ENCODE results near the gene FBXL13.
"Not testable (repeated sequence)": the region's sequence is repeated elsewhere in the genome, so short reads cannot be mapped to it uniquely, and the experiment has no call there.

FBXL13 gene

DNA sequence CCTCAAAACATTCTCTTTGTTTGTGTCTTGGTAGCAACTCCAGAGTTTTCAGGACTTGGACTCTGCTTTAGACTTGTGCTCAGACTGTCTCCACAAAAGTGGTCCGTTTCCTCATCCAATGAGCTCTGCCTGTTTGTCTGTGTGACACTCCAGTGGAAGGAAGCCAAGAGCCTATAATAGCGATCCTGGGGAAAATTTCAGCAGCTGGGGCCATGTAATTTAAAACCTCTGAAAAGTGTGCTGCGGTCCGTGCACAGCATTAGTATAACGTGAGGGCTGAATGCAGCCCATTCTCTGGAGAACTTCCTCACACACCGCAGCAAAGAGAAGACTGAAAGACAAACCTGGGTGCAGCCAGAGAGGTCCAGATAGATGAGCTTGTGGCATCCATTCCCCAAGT lies 161.9 kb downstream of the FBXL13 start, which contains the start of gene LRRC17:
Gene LRRC17, plus strand, starts transcription at position 259 of the 400 bp plus-strand sequence. CDS start 20,914 bp downstream, outside the sequence.
- Mint-ChIP-seq H3K27me3 (no peaks in the 10 kb centered on the region), H3K27ac (no peak within 1 kb of the TSS), H3K4me3 (no peak within 1 kb of the TSS), H3K9me3 (ENCODE audit: low read depth) (no peaks in the 10 kb centered on the region), H3K4me1 (ENCODE audit: low read depth) (no peaks in the 10 kb centered on the region), H3K36me3 (peaks cover 11% of the 10 kb centered on the region)

DNA sequence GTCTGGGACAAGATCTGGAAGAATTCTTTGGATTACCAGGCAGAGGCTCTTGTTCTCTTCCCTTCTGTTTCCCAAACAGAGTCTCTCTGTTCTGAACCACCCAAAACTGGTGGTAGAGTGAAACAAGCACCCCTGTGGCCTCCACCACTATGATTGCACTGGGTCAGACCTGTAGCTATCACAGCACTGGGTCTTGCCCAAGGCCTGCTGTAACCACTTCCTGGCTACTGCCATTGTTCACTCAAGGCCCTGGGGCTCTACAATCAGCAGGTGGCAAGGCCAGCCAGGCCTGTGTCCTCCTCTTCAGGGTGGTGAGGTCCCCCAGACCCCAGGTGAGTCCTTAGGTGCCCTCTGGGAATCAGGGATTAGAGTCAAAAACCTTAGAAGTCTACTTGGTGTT lies 165.9 kb downstream of the FBXL13 start:
- Mint-ChIP-seq H3K4me1 (ENCODE audit: low read depth) (no peaks in the 10 kb centered on the region), H3K4me3 (no peak overlapping the region), H3K27me3 (no peaks in the 10 kb centered on the region), H3K9me3 (ENCODE audit: low read depth) (peaks cover 5% of the 10 kb centered on the region), H3K36me3 (peaks cover 17% of the 10 kb centered on the region), H3K27ac (no peak overlapping the region)

DNA sequence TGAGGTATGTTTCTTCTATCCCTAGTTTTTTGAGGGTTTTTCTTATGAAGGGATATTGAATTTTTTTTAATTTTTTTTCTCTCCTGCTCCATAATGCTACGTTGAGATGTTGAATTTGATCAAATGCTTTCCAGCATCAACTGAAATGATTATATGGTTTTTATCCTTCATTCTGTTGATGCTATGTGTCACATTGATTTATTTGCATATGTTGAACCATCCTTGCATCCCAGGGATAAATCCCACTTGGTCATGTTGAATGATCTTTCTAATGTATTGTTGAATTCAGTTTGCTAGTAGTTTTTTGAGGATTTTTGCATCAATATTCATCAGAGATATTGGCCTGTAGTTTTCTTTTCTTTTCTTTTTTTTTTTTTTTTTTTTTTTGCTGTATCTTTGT lies 171.0 kb downstream of the FBXL13 start:
- H3K9me3 Mint-ChIP-seq (ENCODE audit: low read depth) = peaks cover 11% of the 10 kb centered on the region
- not testable (repeated sequence) for H3K4me3 Mint-ChIP-seq; H3K27ac Mint-ChIP-seq; H3K4me1 Mint-ChIP-seq (ENCODE audit: low read depth); H3K36me3 Mint-ChIP-seq; H3K27me3 Mint-ChIP-seq

GRCh38 chr7:102902052-102902451 lies 172.5 kb downstream of the FBXL13 start:
- H3K27ac Mint-ChIP-seq; H3K27me3 Mint-ChIP-seq; H3K36me3 Mint-ChIP-seq; H3K4me3 Mint-ChIP-seq; H3K4me1 Mint-ChIP-seq (ENCODE audit: low read depth): not testable (repeated sequence)
- H3K9me3 Mint-ChIP-seq (ENCODE audit: low read depth) = peaks cover 11% of the 10 kb centered on the region

DNA sequence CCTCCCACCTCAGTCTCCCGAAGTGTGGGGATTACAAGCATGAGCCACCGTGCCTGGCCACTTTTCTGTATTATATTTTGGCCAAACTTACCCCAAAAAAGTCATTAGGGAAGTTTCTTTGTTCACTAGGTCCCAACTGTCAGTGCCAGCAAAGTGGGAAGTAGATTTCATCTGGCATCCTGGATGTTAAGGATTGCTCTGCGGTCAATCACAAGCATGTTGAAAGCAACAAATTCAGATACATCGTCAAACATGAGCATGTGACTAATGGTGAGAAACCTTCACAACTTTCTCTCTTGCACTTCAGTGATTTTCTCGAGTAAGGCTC lies 176.1 kb downstream of the FBXL13 start:
- Mint-ChIP-seq H3K27me3 (no peaks in the 10 kb centered on the region), H3K36me3 (no peaks in the 10 kb centered on the region), H3K4me1 (ENCODE audit: low read depth) (no peaks in the 10 kb centered on the region), H3K27ac (no peak overlapping the region), H3K9me3 (ENCODE audit: low read depth) (peaks cover 4% of the 10 kb centered on the region), H3K4me3 (no peak overlapping the region)

DNA sequence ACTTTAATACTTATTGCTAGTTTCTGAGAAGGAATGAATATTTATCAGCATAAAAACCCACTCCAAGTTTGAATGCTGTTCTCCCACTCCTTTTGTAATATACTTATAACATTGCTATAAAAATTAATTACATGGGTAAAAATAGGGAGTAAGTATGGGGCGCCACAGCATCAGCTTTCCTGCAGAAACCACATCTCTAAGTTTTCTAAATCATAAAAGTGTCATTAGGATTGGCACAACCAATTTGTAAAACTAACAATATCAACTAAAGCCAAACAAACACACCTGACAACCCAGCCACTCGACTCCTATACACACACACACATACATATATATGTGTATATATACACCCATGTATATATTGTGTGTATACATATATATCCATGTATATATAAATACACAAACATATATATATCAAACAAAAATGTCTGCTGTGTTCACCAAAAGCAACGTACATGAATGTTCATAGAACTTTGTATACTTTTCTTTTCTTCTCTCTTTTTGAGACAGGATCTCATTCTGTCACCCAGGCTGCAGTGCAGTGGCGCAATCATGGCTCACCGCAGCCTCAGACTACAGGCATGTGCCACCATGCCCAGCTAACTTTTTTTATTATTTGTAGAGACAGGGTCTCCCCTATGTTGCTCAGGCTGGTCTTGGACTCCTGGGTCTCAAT lies 176.6 kb downstream of the FBXL13 start:
- H3K27me3 Mint-ChIP-seq = no peaks in the 10 kb centered on the region
- H3K4me3 Mint-ChIP-seq = no peak overlapping the region
- no peaks in the 10 kb centered on the region for H3K9me3 Mint-ChIP-seq (ENCODE audit: low read depth)
- H3K36me3 Mint-ChIP-seq = peaks cover 2% of the 10 kb centered on the region
- H3K4me1 Mint-ChIP-seq (ENCODE audit: low read depth) = no peaks in the 10 kb centered on the region
- no peak overlapping the region for H3K27ac Mint-ChIP-seq

- H3K4me3 Mint-ChIP-seq = no peak overlapping the region
- H3K36me3 Mint-ChIP-seq = peaks cover 3% of the 10 kb centered on the region
- H3K9me3 Mint-ChIP-seq (ENCODE audit: low read depth) = no peaks in the 10 kb centered on the region
- no peaks in the 10 kb centered on the region for H3K4me1 Mint-ChIP-seq (ENCODE audit: low read depth)
- no peak overlapping the region for H3K27ac Mint-ChIP-seq
- no peaks in the 10 kb centered on the region for H3K27me3 Mint-ChIP-seq
Measured at GRCh38 chr7:102897211-102897631, 177.4 kb downstream of the FBXL13 start.

- Mint-ChIP-seq H3K27me3 (no peaks in the 10 kb centered on the region), H3K36me3 (peaks cover 3% of the 10 kb centered on the region), H3K27ac (no peak overlapping the region), H3K4me1 (ENCODE audit: low read depth) (no peaks in the 10 kb centered on the region), H3K9me3 (ENCODE audit: low read depth) (no peaks in the 10 kb centered on the region), H3K4me3 (no peak overlapping the region)
Measured at GRCh38 chr7:102896585-102896984, 178.0 kb downstream of the FBXL13 start.

GRCh38 chr7:102895602-102896001 lies 179.0 kb downstream of the FBXL13 start:
- Mint-ChIP-seq H3K36me3 (peaks cover 3% of the 10 kb centered on the region), H3K4me1 (ENCODE audit: low read depth) (no peaks in the 10 kb centered on the region), H3K9me3 (ENCODE audit: low read depth) (no peaks in the 10 kb centered on the region), H3K27ac (no peak overlapping the region), H3K4me3 (no peak overlapping the region), H3K27me3 (no peaks in the 10 kb centered on the region)

DNA sequence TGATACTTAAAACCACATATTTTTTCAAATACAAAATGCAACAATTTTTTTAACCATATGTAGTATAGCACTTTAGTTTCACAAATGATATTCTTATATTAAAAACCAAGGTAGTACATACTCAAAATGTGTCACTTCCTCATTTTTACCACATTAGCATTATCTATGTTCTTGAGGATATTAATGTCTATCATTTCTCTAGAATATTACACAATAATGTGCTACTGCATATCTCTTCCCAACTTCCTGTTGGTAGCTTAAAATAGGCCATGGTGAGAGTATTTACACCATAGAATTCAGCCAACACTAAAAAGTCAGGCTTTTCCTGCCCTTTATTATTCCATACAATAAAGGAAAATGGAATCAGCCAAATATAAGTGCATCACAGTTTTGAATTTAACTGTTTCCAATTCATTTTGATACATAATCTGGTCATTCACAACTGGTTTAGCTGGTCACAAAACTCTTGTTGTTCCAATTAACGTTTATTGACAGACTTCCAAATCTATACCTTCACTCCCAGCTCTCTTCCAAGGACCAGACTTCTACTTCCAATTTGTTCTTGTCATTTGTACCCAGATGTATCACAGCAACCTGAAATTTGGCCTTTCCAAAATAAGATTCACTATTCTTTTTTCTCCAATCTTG lies 181.8 kb downstream of the FBXL13 start:
- Mint-ChIP-seq H3K4me3 (no peak overlapping the region), H3K4me1 (ENCODE audit: low read depth) (no peaks in the 10 kb centered on the region), H3K27ac (no peak overlapping the region), H3K27me3 (peaks cover 1% of the 10 kb centered on the region), H3K9me3 (ENCODE audit: low read depth) (no peaks in the 10 kb centered on the region), H3K36me3 (peaks cover 3% of the 10 kb centered on the region)

- peaks cover 3% of the 10 kb centered on the region for H3K36me3 Mint-ChIP-seq
- H3K9me3 Mint-ChIP-seq (ENCODE audit: low read depth) = no peaks in the 10 kb centered on the region
- H3K27me3 Mint-ChIP-seq = peaks cover 1% of the 10 kb centered on the region
- H3K4me3 Mint-ChIP-seq = no peak overlapping the region
- no peaks in the 10 kb centered on the region for H3K4me1 Mint-ChIP-seq (ENCODE audit: low read depth)
- no peak overlapping the region for H3K27ac Mint-ChIP-seq
Measured at GRCh38 chr7:102891693-102892261, 182.8 kb downstream of the FBXL13 start.

GRCh38 chr7:102890971-102891692 lies 183.5 kb downstream of the FBXL13 start:
- H3K4me3 Mint-ChIP-seq = no peak overlapping the region
- H3K27me3 Mint-ChIP-seq = peaks cover 1% of the 10 kb centered on the region
- H3K27ac Mint-ChIP-seq = no peak overlapping the region
- H3K36me3 Mint-ChIP-seq = peaks cover 3% of the 10 kb centered on the region
- H3K4me1 Mint-ChIP-seq (ENCODE audit: low read depth) = no peaks in the 10 kb centered on the region
- H3K9me3 Mint-ChIP-seq (ENCODE audit: low read depth) = no peaks in the 10 kb centered on the region

DNA sequence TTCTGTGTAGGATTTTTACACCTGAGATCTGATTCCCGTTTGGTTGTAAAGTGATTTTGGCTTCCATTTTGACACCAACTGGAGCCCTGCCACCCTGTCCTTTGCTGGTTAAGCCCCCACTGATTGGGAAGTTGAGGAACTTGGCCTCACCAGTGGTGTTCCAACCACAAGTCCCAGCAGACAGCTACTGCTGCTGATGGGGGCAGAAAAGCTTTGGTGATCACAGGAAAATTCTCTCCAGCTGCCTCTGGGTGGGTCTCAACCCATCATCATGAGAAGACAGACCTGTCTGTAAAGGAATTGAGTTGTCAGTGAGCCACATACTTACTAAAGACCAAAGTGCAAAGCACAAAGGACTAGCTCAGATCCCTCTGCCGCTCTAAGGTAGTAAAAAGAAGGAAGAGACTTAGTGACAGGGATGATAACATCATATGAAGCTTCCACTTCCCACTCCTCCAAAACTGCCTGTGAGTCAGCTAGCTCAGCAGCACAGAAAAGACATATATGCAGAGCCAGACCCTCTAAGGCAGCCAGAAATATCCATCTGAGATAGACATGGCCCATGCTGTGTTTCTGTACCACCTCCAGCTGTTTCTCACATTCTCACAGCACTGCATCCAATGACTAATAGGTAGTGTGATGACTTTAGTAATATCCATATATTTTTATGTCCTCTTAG lies 184.2 kb downstream of the FBXL13 start:
- H3K36me3 Mint-ChIP-seq = peaks cover 3% of the 10 kb centered on the region
- peaks cover 1% of the 10 kb centered on the region for H3K27me3 Mint-ChIP-seq

DNA sequence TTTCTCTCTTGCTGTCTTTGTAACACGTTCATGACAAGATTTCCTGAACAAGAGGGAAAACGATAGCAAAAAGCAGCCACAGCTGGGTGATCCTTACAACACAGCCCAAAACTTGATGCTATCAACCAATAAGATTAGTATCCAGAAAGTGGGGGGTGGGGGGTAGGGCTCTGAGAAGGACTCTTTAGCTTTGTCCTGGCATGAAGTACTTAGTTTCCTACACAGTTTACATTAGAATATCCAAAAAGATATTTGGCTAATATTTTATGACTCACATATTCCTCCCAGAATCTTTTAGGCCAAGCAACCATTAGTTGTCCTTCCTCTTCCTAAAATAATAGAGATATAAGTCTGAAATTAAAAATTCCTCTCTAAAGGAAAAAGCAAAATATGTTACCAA lies 184.7 kb downstream of the FBXL13 start:
- Mint-ChIP-seq H3K4me1 (ENCODE audit: low read depth) (no peaks in the 10 kb centered on the region), H3K27me3 (peaks cover 1% of the 10 kb centered on the region), H3K4me3 (no peak overlapping the region), H3K27ac (no peak overlapping the region), H3K36me3 (peaks cover 6% of the 10 kb centered on the region), H3K9me3 (ENCODE audit: low read depth) (no peaks in the 10 kb centered on the region)

More for the DNA sequence above, 184.2 kb downstream of the FBXL13 start:
- Mint-ChIP-seq H3K9me3 (ENCODE audit: low read depth) (no peaks in the 10 kb centered on the region), H3K4me1 (ENCODE audit: low read depth) (no peaks in the 10 kb centered on the region), H3K27ac (no peak overlapping the region), H3K4me3 (no peak overlapping the region)

Measured in activated naive CD8-positive, alpha-beta T cell (primary cell).